Amniotic stem cell (primary cell): ENCODE measurements around the gene TRIM2.

Experiments
- DNase-seq: peaks from one replicate; lab custom pipeline; 2025; lab: John Stamatoyannopoulos, UW

Gene TRIM2

DNA sequence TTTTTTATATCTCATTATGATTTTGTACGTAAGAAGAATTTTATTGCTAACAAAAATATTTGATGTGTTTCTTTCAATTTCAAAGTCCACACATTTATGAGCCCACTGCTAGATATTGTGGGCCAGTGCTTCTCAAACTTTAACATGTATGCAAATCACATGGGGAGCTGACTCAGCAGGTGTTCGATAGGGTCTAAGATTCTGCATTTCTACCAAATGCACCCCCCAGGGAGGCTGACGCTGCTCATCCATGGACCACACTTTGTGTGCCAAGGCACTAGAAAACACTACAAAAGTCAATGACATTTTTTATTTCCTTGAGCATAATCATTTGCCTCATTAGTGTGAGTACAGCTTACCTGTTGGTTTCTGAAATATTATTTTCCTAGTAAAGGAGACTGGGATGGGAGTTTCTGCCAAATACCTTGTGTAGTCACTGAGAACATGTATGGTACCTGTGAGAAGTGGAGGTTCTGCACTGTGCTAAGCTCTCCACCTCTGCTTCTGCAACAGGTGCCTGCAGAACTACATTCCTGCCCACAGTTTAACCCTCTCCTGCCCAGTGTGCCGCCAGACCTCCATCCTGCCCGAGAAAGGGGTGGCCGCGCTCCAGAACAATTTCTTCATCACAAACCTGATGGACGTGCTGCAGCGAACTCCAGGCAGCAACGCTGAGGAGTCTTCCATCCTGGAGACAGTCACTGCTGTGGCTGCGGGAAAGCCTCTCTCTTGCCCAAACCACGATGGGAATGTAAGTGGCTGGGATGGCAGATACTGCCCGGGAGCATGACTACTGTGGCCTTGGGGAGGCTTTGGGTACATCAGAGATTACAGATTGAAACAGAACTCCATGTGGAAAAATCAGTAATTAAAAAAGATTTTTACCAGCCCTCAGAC is 71.4 kb downstream of the TRIM2 start:
- no peak for DNase-seq

DNA sequence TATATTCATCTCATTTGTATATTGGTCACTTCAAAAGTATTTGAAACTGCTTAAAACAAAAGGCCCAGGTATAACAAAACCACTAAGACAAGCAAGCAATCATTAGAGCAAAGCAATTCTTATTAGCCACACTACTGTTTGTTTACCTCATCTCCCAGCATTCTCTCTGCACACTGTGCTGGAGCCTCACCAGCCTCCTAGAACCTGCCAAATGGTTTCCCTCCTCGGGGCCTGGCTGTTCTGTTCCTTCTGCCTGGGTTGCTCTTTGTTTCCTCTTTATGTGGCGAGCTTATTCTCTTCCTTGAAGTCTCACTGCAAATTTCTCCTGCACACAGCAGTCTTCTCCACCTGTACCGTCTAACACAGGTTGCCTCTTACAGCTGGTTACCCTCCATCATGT is 72.7 kb downstream of the TRIM2 start:
- no peak for DNase-seq

DNA sequence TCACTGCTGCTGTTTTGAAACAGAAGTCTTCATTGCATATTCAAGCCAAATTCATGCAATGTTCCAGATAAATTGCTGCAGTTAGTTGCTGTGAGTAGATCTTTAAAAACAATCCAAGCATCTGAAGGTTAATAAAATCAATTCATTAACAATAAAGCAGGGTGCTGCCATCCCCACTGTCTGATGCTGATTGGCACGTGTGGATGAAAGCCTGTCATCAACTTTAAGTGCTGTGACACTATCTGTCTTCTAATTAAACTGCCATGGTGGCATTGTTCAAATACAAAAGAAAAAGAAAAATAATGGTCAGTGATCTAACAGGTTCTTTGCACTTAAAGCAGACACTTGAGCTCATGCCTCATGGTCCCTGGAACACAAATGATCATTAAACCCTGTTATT is 77.2 kb downstream of the TRIM2 start:
- no peak for DNase-seq

DNA sequence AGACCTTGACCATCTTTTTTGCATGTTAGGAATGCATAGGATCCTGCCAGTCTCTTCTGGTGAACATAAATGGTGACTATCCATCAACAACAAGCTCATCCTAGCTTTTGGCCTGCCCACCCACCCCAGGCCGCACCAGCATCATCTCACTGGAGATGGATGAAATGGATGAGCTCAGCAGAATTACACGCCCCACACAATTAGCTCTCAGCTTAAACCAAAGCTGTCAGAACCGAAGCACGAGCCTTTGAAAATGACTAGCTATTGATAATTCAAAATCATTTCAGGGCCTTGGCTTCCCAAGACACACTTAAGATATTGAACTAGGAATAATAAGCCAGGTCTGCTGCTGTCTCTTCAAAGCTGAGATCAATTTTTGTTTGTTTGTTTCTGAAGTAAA is 77.8 kb downstream of the TRIM2 start:
- DNase-seq = no peak

DNA sequence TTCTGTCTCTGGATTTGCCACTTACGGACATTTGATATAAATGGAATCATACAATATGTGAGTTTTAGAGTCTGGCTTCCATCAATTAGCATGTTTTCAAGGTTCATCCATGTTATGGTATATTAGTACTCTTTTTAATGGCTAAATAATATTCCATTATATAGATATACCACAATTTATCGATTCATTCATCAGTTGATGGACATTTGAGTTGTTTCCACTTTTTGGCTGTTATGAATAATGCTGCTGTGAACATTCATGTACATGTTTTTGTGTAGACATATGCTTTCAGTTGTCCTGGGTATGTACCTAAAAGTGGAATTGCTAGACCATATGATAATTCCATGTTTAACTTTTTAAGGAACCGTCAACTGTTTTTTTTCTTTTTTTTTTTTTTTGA is 79.0 kb downstream of the TRIM2 start:
- no peak for DNase-seq

DNA sequence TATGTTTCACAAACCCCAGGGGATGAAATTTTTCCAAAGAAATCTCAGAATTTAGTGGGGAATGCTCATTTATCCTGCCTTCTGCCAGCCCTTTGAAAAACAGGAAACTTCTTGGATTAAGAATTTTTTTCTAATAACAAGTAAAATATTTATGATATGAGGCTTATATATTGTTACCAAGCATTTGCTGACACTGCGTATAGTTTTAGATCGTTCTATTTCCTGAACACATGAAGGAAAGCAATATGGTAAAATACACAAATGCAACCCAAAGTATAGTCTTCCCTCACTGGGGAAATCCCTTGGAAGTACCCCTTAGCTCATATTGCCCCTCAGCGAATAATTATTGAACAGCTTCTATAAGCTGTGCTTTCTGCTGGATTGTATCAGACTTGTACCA is 85.9 kb downstream of the TRIM2 start:
- DNase-seq = no peak

DNA sequence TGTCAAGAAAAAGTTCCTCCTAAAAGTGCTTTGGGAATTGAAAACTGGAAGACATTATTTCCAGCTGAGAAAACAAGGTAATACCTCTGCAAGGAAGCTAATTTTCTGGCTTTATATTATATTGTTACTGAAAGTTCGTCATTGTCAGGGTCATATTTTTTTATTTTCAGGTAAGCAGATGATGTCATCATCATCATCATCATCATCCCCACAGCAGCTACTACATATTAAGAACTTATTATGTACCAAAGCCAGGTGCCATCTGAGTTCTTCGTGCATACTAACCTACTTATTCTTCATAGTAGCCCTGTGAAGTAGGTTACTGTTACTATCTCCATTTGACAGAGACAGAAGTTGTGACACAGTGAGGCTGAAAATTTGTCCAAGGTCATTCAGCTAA is 87.3 kb downstream of the TRIM2 start:
- DNase-seq = no peak

DNA sequence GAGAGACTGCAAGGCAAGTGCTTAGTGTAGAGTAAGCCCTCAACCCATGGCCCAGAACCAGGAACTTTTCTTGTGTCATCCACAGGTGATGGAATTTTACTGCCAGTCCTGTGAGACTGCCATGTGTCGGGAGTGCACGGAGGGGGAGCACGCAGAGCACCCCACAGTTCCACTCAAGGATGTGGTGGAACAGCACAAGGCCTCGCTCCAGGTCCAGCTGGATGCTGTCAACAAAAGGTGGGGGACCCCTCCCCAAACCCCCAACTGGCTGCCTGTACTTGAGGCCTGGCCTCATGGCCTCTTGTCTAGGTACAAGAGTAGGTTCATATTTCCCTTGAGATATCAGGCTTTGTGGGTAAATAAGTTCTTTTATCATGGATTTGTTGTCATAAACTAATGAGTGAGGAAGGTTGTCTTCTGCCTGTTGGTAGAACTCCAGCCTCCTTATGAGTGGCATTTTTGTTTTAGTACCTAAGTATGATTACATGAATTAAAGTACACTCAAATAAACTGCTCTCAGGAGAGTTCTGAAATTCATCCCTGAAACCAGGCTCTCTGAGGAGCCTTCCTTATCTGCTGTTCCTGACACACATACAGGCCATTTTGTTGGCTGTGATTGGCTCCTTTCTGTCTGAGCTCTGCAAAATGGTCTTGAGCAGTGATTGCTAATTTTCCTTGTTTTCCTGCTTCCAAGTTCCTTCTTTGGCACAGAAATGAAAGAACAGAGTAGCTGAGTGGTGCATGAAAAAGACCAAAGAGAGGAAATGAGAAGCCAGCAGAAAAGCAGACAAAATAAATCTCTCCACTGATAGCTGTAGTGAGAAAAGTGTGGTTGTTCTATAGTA is 88.9 kb downstream of the TRIM2 start:
- DNase-seq = no peak

DNA sequence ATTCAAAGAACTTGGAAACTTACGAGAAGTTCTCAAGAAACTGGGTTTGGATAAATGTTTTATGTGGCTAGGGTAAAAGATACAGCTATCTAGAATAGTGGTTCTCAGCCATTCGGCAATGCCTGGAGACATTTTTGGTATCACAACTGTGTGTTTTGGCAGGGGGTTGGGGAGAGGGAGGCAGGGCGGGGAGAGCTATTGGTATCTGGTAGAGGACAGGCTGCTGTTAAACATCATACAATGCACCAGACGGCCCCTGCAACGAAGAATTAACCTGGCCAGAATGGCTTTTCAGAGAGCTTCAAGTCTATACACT is 89.5 kb downstream of the TRIM2 start:
- no peak for DNase-seq

DNA sequence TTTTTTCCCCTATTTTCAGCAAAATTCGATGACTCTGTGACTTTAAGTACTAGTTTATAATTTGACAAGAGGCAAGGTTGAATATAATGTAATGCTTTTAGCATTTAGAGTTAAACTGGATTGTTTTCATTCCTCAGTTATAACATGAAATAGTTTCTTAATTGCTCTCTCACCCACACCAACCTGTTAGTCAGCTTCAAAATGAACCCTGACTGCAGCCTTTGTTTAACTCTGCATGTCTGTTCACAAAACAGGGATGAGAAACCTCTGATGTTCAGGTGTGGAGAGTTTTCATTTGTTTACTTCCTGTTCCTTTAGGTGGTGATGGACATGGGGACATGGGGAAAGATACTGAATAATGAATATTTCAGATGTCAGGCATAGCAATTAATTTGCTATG is 90.4 kb downstream of the TRIM2 start:
- DNase-seq = no peak

DNA sequence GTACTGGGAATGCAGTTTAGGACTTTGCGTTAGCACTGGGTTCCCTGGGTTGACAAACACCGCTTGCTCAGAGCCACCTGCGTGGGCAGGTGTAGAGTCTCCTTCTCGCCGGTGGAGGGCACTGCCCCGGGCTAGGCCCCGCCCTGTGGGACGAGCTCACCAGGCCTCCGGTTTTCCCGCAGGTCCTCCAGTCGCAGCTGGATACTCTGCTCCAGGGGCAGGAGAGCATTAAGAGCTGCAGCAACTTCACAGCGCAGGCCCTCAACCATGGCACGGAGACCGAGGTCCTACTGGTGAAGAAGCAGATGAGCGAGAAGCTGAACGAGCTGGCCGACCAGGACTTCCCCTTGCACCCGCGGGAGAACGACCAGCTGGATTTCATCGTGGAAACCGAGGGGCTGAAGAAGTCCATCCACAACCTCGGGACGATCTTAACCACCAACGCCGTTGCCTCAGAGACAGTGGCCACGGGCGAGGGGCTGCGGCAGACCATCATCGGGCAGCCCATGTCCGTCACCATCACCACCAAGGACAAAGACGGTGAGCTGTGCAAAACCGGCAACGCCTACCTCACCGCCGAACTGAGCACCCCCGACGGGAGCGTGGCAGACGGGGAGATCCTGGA is 91.0 kb downstream of the TRIM2 start:
- DNase-seq = no peak

DNA sequence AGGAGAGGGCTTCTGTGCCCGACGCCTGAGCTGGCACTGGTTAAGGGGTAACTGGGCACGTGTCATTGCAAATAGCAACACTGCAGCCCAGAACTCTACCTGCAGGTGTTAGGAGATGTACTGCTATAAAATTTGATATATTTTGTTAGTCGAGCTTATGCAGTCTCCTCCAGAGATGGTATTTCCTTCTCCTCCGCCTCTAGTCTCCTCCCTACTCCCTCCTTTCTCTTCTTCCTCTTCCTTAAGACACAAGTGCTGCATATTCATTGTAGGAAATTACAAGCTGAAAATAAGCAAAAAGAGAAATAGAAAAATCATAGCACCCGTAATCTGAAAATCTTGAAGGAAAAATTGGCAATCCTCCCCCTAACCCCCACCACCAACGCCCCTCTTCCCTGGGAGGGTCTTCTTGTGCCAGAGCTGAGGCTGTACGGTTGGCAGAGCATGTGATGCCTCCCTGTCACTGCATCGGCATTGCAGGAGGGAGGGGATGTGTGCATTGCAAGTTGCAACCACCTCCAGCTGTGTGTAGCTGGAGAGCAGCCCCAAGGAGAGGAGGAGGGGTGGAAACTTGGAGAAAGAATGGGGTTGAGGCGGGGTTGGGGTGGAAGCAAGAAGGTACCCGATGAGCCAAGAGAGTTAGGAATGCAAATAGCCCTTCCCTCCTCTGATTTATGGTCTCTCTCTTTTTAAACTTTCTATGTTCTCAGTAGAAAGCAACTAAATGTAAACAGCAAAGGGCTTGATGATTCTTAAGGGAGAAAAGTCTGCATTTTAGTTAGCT is 92.0 kb downstream of the TRIM2 start:
- DNase-seq = no peak

DNA sequence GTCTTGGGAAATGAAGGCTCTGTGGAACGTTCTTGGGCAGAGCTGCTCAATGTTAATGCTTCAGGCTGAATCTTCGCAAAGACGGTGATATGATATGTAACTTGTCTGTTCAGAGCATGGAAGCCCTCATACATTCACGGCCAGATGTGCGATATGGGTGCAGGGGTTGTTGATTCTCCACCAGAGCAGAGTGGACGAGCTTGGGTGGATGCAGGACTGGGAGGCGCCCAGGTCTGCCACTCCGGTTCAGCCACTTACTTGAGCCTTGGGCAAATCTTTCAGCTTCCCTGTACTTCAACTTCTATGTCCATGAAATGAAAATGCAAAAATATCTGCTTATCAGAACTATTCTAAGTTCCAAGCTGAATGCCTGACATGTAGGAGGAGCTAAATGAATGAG is 92.9 kb downstream of the TRIM2 start:
- DNase-seq = no peak

DNA sequence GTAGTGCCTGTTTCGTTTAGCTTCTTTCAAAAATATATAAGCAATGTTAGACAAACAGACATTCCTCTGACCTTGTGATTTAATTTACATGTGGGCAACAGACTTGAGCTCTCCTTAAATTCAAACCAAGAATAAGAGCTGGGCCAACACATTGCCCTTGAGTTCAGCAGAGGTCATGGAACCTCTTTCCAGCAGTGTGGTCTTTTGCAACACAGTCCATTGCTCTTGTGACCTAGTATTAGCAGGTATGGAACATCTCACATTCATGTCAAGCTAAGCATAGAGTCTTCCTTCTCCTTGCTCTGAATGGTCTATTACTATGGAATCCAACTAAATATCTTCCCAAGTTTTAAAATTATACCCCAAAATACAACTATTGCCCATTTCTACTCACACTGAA is 106.5 kb downstream of the TRIM2 start:
- DNase-seq = no peak

DNA sequence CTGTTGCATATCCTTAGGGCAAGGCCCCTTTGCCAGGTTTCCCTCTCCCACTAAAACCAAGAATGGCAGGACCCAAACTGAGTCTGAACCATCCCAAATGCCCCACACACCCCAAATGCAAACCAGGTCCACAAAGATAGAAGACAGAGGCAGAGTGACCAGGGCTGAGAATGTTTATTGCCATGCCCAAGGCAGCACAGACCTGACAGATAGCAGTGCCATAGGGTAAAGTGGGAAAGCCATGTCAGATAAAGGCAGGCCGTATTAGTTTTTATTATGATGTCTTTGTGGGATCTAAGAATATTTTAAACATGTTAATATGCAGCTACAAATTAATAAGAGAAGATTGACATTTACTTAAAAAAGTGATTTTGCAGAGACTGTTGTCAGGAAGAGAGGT is 110.7 kb downstream of the TRIM2 start:
- no peak for DNase-seq

DNA sequence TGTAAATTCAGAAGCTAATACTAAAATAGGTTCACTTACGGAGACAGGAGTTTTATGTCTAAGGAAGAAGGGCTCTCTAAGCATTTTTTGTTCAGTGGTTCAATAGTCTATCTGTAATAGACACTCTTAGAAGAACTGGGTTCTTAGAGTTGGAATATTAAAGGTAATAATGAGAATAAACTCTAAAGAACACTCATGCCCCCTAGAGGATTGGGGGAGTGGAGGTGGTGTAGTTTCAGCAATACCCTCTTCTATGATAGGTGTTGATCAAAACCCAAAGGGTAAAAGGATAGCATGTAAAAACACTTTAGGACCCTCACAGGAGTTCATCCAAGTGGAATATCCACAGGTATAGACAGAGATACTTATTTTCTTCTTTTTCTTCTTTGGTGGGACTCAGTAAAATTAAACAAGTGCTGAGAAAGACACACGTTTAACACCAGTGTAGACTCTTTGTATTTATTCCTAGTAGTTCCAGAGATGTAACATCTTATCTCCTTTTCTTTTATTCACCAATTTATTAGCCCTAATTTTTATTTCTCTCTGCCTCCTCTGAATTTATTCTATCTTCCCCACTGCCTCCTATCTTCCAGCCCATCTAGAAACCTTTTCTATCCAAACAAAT is 114.6 kb downstream of the TRIM2 start:
- no peak for DNase-seq

DNA sequence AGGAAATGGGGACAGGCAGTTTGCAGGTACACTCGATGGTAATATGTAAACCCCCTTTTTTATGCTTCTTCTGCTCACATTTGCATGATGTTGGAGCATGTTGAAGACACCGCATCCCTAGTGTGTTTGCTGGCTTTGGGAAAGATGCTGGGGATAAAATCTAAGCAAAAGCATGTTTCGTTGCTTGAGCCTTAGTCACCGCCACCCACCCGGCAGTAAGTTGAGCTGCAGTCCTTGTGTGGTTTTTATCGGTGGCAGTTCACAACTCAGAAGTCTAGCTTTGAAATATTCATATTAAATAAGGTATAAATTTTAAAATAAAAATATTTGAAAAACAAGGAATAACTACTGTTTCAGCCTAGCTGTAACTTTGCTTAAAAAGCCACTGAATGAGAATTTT is 118.5 kb downstream of the TRIM2 start:
- DNase-seq = no peak

DNA sequence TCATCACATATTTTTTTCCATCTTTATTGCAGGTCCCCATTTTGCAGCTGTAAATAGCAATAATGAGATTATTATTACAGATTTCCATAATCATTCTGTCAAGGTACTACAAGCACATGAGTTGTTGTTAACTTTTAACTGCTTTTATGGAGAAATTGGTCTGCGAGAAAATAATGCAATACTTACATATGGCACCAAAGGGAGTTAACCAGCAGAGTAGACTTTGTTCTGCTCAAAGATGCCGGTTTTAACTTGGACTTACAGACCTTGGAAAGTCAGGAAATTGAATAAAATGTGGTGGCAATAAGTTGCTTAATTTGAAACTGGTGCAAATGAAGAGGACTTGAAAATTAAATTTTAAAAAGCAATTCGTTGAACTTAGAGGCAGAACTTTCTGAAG is 119.8 kb downstream of the TRIM2 start:
- DNase-seq = no peak

DNA sequence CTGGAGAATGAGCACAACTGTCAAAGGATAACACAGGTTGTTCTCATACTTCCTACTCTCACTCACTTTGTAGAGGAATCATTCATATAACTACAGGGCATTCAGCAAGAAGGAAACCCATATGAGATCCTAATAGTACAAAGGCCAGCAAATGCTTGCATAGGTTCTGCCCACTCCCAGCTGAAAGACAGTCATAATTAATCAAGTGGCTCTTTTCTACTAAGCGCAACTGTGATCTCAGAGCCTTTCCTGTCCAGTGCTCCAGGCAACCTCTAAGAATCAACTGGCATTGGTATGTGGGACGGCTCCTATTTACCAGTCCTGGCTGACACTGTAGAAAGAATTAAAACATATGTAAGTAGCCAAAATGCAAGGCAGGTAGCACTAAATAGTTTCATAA is 121.3 kb downstream of the TRIM2 start:
- DNase-seq = no peak

DNA sequence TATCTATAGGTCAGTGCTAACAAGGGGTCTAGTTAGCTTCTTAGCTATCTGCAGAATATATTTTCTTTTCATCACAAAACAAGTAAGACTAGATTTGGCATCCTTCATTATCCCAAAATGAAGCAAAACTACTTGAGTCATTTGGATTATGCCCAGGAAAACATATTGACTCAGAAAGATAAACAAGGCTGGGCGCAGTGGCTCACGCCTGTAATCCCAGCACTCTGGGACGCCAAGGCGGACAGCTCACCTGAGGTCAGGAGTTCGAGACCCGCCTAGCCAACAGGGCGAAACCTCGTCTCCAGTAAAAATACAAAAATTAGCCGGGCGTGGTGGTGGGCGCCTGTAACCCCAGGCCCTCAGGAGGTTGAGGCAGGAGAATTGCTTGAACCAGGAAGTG is 122.3 kb downstream of the TRIM2 start:
- no peak for DNase-seq

DNA sequence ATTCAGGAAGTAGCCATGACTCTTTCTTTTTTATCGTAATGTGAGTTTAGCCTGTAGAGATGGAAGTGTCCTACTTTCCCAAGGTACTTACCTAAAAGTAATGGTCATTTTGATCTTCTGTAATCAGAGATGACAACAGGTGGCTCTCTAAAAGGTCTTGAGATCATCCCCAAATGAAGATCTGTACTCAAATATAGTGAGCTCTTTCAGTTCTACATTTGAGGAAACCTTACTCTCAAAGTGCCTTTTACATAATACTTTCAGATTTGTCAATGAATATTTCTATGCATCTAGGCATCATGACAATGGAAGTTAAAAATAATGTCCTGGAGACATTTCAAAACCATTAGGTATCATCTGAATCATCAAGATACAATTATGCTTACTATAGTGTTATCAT is 123.0 kb downstream of the TRIM2 start:
- DNase-seq = no peak

DNA sequence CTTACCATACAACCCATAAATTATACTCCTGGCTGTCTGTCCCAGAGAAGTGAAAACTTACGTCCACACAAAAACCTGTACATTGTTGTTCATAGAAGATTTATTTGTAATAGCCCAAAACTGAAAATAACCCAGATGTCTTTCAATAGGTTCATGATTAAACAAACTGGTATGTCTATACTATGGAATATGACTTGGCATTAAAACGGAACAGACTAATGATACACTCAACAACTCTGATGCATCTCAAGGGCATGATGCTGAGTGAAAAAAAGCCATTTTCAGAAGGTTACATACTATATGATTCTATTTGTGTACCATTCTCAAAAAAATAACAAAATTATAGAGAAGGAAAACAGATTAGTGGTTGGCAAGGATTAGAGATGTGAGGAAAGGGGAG is 128.7 kb downstream of the TRIM2 start:
- no peak for DNase-seq
